HG02571 (cell line): ENCODE results near the gene FNBP1L.

ENCODE experiments used
- ATAC-seq: cut with Tn5 transposase; IDR thresholded peaks from one replicate; pipeline ENCODE4 v1.9.1; 2021; ENCODE audit warnings: mild to moderate bottlenecking, moderate library complexity; ENCODE audit not compliant: unreplicated experiment

The FNBP1L gene

GRCh38 chr1:93447481-93448291 lies at the start of gene FNBP1L:
Gene FNBP1L, plus strand, starts transcription at chr1:93448118. Its CDS starts 164 bp downstream, at chr1:93448282.
- ATAC-seq: no peak

- ATAC-seq: no peak
Measured at GRCh38 chr1:93399781-93400180, 48.1 kb upstream of the FNBP1L start.

DNA sequence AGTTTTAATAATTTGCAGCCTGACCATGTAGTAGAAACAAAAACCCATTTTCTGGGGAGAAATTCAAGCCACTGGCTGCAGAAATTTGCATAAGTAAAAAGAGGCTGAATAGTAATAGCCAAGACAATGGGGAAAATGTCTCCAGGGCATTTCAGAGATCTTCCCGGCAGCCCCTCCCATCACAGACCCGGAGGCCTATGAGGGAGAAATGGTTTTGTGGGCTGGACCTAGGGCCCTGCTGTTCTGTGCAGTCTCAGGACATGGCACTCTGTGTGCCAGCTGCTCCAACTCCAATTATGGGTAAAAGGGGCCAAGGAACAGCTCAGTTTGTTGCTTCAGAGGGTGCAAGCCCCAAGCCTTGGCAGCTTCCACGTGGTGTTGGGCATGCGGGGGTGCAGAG lies 39.7 kb upstream of the FNBP1L start:
- no peak for ATAC-seq

DNA sequence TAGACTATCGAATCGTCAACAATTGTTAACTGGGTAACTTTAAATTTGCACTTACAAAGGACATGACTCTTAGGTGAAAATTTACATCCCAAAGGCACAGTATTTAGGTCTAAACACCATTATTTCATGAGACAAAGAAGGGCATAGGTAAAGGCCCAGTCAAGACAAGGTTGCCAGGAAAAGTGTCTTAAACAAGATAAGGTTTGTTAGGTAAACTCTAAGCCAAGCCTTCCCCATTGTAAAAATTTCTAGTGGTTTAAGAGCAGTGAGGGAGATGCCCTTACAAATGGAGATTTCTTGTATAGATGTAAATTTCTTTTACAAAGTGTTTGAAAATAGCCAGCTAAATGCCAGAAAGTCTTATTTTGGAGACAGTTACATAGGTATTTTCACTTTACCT lies 36.9 kb upstream of the FNBP1L start:
- no peak for ATAC-seq

DNA sequence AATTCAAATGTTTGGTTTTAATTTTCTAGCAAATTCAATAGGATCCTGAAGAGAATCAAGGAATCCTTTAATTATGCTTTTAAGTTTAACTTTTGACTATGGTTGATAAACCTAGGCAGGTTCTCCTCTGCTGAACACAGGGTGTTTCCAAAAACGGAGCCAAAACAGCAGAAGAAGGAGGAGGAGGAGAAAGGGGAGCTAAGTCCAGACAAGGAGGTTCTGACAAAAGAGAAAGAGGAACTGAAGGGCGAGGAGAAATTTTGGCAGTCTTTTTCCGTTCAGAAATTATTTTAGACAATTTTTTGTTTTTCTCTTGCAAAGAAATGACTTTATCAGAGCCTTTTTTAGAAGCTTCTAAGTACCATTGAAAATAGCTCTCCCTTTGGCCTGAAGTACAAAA lies 33.2 kb upstream of the FNBP1L start:
- no peak for ATAC-seq

- ATAC-seq: no peak
Measured at GRCh38 chr1:93415296-93415695, 32.6 kb upstream of the FNBP1L start.

- ATAC-seq: no peak
Measured at GRCh38 chr1:93416183-93416582, 31.7 kb upstream of the FNBP1L start.

DNA sequence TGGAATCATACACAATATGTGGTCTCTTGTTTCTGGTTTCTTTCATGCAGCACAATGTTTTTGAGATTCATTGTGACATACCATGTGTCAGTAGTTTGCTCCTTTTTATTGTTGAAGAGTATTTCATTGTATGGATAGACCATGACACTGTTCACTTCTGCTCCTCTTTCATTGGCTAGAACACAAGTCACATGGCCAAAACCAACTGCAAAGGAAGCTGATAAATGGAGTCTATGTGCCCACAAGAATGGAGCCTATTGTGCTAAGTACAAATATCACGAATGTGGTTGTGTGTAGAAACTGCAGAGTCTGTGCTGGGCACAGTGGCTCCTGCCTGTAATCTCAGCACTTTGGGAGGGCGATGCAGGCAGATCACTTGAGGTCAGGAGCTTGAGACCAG lies 28.6 kb upstream of the FNBP1L start:
- ATAC-seq: no peak

GRCh38 chr1:93420400-93420799 lies 27.5 kb upstream of the FNBP1L start:
- no peak for ATAC-seq

DNA sequence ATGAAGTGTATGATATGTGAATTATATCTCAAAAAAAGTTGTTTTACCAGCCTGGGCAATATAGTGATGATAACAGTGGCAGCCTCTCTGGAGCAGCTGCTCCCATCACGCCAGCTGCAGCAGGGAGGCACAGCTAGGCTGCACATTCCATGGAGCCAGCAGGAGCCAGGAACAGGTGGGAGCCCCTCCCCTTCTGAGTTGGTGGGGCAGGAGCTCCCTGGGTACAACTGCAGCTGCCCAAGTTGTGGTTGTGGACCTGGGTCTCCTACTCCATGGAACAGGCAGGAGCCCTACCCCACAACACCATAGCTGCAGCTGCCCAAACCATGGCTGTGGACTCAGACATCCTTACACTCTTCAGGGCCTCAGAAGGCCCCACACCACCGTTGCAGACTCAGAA lies 21.7 kb upstream of the FNBP1L start:
- ATAC-seq: no peak

DNA sequence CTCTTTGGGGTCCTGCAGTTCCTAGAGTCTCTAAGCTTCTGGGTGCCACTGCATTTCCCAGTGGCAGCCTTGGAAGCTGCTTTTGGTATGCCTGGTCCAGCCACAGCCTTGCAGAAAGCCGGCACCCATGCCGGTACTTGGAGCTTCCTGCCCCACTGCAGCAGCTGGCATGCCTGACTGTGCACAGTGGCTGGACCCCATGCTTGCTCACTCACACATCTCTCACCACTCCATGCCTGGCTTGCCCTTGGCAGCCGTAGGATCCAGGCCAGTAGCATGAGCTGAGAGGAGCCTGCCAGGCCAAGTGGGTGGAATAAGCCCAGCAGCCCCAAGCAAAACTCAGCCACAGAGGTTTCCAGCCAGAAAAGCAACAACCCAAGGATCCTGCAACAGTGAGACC lies 20.3 kb upstream of the FNBP1L start:
- ATAC-seq: no peak

DNA sequence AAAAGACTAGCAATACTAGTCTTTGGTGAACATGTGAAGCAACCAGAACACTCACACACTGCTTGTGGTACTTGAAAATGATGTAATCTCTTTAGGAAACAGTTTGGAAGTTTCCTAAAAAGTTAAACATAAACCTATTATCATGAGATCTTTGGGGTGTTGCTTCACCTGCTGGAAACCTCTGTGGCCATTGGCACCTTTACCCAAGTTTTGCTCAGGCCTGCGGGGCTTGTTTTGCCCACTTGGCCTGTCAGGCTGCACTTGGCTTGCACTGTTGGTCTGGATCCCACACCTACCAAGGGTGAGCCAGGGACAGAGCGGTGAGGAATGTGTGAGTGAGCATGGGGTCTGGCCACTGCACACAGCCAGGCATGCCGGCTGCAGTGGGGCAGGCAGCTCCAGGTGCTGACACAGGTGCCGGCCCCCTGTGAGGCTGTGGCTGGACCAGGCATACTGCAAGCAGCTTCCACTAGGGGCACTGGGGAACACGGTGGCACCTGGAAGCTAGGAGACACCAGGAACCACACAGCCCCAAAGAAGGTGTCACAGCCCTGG lies 14.4 kb upstream of the FNBP1L start:
- ATAC-seq: no peak

DNA sequence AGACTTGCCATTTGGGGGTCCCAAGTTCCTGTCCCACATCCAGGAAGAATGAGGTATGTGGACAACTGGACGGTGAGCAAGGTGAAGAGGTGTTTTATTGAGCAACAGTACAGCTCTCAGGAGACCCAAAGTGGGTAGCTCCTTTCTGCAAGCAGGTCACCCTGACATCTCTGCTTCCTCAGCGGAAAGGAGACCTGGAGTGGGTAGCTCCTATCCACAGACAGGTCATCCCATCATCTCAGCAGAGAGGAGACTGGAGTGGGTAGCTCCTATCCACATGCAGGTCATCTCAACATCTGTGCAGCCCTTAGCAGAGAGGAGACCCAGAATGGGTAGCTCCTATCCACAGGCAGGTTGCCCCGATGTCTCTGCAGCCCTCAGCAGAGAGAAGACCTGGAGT lies 13.8 kb upstream of the FNBP1L start:
- ATAC-seq: no peak

DNA sequence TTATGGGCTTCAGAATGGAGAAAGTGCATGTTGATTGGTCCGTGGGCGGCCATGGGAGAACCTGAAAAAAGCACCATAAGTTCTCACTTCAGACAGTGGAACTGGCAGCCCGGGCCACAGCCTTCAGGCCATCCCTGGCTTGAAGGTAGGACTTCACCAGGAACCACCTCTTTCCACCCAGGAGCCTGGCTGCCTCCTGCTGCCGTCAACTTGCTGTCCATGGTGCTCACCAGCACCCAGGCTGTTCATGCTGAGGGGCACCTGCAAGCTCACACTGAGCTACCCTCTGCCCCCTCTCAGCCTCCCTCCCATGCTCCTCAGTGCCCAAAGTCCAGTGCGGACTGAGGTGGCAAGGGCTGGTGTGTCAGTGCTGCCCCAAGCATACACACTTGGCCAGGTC lies 12.9 kb upstream of the FNBP1L start:
- ATAC-seq: no peak

DNA sequence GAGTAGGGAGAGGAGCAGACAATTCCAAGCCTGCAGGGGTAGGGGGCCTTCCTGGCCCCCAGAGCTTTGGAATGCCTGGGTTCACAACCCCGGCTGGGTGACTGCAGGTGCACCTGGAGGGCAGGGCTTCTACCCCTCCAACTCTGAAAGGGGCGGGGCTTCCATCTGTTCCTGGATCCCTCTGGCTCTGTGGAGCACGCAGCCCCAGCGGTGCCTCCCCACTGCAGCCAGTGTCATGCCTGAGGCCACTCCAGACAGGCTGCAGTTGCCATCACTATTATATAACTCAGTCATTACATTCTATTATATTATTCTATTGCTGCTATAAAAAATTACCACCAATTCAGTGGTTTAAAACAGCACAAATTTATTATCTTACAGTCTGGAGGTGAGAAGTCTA lies 12.5 kb upstream of the FNBP1L start:
- ATAC-seq: no peak

DNA sequence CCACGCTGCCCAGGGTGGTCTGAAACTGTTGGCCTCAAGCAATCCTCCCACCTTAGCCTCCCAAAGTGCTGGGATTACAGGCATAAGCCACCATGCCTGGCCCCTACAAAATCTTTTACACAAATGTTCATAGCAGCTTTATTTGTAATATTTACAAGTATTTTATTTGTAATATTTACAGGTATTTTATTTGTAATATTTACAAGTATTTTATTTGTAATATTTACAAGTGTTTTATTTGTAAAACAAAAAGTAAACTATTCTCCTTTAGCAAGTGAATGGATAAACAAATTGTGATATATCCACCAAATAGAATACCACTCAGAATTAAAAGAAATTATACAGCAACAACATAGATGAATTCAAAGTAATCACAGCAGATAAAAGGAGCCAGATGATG lies 11.4 kb upstream of the FNBP1L start:
- no peak for ATAC-seq

GRCh38 chr1:93437976-93438605 lies 9.8 kb upstream of the FNBP1L start:
- ATAC-seq: no peak

DNA sequence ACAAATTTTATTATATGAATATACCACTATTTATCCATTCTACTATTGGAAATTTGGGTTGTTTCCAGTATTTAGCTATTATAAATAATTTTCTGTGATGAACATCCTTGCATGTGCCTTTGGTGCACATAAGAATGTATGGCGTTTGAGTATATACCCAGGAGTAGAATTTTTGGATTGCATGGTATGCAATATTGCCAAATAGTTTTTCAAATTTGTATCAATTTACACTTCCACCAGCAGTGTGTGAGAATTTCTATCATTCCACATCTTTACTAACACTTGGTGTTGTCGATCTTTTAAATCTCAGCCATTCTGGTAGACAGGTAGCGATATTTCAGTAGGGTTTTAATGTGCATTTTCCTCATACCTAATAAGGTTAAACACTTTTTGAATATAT lies 9.2 kb upstream of the FNBP1L start:
- no peak for ATAC-seq

GRCh38 chr1:93440272-93440671 lies 7.6 kb upstream of the FNBP1L start:
- no peak for ATAC-seq

DNA sequence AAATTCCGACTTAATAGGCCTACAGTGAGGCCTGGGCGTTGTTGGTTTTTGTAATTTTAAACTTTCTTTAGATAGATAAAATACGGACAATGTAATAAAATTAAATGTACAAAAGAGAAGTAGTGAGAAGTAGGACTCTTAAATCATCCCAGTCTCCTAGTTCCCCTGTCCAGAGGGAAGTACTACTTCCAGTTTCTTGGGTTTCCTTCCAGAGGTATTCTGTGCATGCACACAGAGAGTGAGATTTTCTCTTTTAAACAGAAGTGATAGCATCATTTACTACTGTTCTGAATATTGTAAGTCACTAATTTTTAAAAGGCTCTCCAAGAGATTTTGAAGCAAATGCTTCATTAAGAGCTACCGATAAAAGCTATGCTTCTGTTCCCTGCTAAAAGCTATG lies 7.2 kb upstream of the FNBP1L start:
- no peak for ATAC-seq

DNA sequence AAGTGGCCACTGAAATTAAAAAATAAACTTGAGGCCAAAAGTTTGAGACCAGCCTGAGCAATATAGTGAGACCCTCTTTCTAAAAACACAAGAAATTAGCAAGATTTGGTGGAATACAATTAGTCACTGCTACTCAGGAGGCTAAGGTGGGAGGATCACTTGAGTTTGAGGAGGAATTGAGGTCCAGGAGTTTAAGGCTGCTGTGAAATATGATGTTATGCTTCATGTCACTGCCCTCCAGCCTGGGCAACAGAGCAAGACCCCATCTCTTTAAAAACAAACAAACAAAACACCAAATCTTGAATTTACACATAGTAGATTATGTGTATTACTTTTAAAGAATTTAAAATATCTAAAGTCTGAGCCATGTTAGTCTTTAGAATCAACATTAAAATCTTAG lies 6.3 kb upstream of the FNBP1L start:
- no peak for ATAC-seq

DNA sequence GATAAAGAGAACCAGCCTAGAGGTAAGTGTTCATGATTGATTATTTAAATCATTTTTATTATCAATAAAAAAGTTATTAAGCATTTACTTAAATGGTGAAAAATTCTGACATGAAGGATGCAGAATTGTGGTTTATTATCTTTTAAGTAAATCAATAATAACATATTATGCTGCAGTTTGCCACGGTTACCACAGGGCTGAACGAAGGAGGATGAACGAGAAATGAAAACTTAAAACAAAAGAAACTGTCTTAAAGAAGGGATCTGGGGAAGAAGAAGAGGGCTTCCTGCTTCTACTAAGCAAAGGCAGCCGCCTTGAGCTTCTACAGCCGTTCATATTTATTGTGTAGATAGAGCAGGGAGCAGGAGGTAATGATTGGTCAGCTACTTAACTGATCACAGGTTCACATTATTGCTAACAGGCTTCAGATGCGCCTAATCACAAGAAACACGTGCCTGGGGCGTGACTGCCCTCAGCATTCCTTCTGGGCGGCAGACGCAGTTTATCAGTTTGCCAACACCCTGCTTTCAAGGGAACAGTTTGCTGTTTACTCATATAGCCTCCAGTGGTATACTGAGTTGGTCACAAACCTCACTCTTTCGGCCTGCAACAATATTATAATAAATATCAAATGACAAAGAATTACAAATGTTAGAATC lies 5.8 kb upstream of the FNBP1L start:
- ATAC-seq: no peak
